ENCODE measurements around the gene COPZ2. TPM values are rescaled to one million over a fixed set of nuclear protein-coding genes. Genes with fewer than 3 reads are reported as not detected.

The COPZ2 gene
- total and polyA plus RNA-seq, 9 of the 15 experiments (the other 6 are each of a cell fraction or from before 2014, with no cell fraction given): 0.22 to 0.49 TPM; not detected in 7

GRCh38 chr17:48052956-48053757 lies 15.6 kb upstream of the COPZ2 start:
- H3K4me3 ChIP-seq: 0 out of 2 replicates have a peak overlapping the region, but pooled peaks have one; percentile 3
- peak overlapping the region; percentile 22 to 23; a peak in 3 of 4 replicates for H3K9ac ChIP-seq (ENCODE audit: insufficient read depth in 1 of 2, low read depth in 2 of 2, low read length in 2 of 2)
- intact Hi-C loops (cut with micrococcal nuclease): no loop called here
- H3K36me3 ChIP-seq (ENCODE audit: control insufficient read depth, insufficient read depth, low read length): peaks cover 73% of the 10 kb centered on the region
- no peak for ATAC-seq
- H3K9me3 ChIP-seq (replicated peaks; ENCODE audit: control insufficient read depth, insufficient read depth, low read depth, low read length): no peaks in the 10 kb centered on the region
- in situ Hi-C loops (cut with MboI): no loop called here
- CTCF ChIA-PET (ENCODE audit: low intra/inter-chr PET ratio): no interaction called here
- peak overlapping the region; percentile 53 for H3K4me2 ChIP-seq (ENCODE audit: insufficient read depth, low read length)
- no TSS peak for BruUV-seq (replicated peaks)
- FAIRE-seq: peak; percentile 58
- DNase-seq (ENCODE audit: extremely low read depth in 1 of 4, low spot score in 3 of 4): peak in 3 of 4 experiments; percentile 20 to 57 (median 32)
- POLR2A ChIA-PET: interaction anchor here (0.6 to 1.3 kb wide), 5 partner anchors 9 to 71 kb away, joined by 3 to 4 read pairs (median 3); no protein-coding TSS in a partner anchor
- H2AFZ ChIP-seq (ENCODE audit: low read depth, low read length): no peak overlapping the region
- peak overlapping the region; percentile 17; the same call in 1 of the 3 replicates for H3K27ac ChIP-seq (ENCODE audit: extremely low read depth, low read depth, low read length)
- 40% methylated on average over 5 of the region's 5 CpGs for WGBS (ENCODE audit: insufficient coverage, low coverage, missing lambda C conversion rate)
- H3K4me1 ChIP-seq (replicated peaks in 1 of 2; ENCODE audit: control insufficient read depth in 2 of 2, insufficient read depth in 2 of 2, low read length in 2 of 2): peaks cover 54 to 63% of the 10 kb centered on the region in 2 experiments
- TF ChIP-seq, protein P1, sequence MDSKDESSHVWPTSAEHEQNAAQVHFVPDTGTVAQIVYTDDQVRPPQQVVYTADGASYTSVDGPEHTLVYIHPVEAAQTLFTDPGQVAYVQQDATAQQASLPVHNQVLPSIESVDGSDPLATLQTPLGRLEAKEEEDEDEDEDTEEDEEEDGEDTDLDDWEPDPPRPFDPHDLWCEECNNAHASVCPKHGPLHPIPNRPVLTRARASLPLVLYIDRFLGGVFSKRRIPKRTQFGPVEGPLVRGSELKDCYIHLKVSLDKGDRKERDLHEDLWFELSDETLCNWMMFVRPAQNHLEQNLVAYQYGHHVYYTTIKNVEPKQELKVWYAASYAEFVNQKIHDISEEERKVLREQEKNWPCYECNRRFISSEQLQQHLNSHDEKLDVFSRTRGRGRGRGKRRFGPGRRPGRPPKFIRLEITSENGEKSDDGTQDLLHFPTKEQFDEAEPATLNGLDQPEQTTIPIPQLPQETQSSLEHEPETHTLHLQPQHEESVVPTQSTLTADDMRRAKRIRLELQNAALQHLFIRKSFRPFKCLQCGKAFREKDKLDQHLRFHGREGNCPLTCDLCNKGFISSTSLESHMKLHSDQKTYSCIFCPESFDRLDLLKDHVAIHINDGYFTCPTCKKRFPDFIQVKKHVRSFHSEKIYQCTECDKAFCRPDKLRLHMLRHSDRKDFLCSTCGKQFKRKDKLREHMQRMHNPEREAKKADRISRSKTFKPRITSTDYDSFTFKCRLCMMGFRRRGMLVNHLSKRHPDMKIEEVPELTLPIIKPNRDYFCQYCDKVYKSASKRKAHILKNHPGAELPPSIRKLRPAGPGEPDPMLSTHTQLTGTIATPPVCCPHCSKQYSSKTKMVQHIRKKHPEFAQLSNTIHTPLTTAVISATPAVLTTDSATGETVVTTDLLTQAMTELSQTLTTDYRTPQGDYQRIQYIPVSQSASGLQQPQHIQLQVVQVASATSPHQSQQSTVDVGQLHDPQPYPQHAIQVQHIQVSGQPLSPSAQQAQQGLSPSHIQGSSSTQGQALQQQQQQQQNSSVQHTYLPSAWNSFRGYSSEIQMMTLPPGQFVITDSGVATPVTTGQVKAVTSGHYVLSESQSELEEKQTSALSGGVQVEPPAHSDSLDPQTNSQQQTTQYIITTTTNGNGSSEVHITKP (IDR thresholded peaks at IDR 0.05; ENCODE audit: partially characterized antibody): peak; percentile 79
- TF ChIP-seq ZBTB7A (IDR thresholded peaks at IDR 0.05; ENCODE audit: borderline replicate concordance, control insufficient read depth, low read depth, low read length): 0 out of 2 replicates have a peak, but pooled peaks have one; percentile 14
- TF ChIP-seq YY1 (IDR thresholded peaks at IDR 0.05; ENCODE audit: borderline replicate concordance in 1 of 3, control insufficient read depth in 1 of 3, extremely low read depth in 1 of 3, insufficient read depth in 3 of 3, insufficient read length in 1 of 3, insufficient replicate concordance in 2 of 3, low read depth in 1 of 3, low read length in 2 of 3): no peak
- peak; percentile 77 for TF ChIP-seq NFIC (IDR thresholded peaks at IDR 0.05)
- 0 out of 2 replicates have a peak, but pooled peaks have one; percentile 31 for TF ChIP-seq HNRNPUL1 (IDR thresholded peaks at IDR 0.05; ENCODE audit: low read length)
- 0 out of 4 replicates have a peak, but pooled peaks of 1 of the 2 experiments have one; percentile 13 for TF ChIP-seq MAZ (CRISPR knock-in tag; conservative IDR thresholded peaks at IDR 0.05 in 1 of 2, IDR thresholded peaks at IDR 0.05 in 1 of 2)
- no peaks in the 10 kb centered on the region for H3K27me3 ChIP-seq (ENCODE audit: control insufficient read depth in 2 of 2, insufficient read depth in 2 of 2, low read length in 2 of 2)
- H3K79me2 ChIP-seq (ENCODE audit: control insufficient read depth, insufficient read depth, low read length): peaks cover 85% of the 10 kb centered on the region
- H4K20me1 ChIP-seq (replicated peaks; ENCODE audit: control insufficient read depth, insufficient read depth, low read length): peaks cover 34% of the 10 kb centered on the region
- H3K9me1 ChIP-seq (ENCODE audit: control insufficient read depth, insufficient read depth, low read length): peaks cover 17% of the 10 kb centered on the region

Measured in K562 (cell line).